HCT116 (cell line): ENCODE data around the gene RARB. TPM values are rescaled to one million over a fixed set of nuclear protein-coding genes. Genes with fewer than 3 reads are reported as not detected.

ENCODE experiments used
- ATAC-seq: fragments of 200-7000 bp; cut with Tn5 transposase; 2 replicates; pipeline ENCODE4 v1.9.1; 2020; ENCODE audit warnings: mild to moderate bottlenecking, moderate library complexity
- BruUV-seq: library from RNA; stranded (reverse); fragments of 400-500 nt; replicated peaks from 2 replicates; lab custom pipeline; 2021; lab: Mats Ljungman, UMichigan
- CTCF ChIA-PET: fragments of 300-600 bp; sonication (Branson Sonifier 250); formaldehyde crosslinking; loops from one replicate; lab custom pipeline; 2021; ENCODE audit warnings: antibody characterized with exemption; lab: Charles Lee
- POLR2A ChIA-PET: fragments of 300-600, 350-600 bp; sonication (Branson Sonifier 250); formaldehyde crosslinking; loops from one replicate; lab custom pipeline; 2021; ENCODE audit warnings: antibody characterized with exemption; lab: Charles Lee
- RAD21 ChIA-PET, 2 experiments: fragments of 300-600 bp; sonication (Branson Sonifier 250); formaldehyde crosslinking; loops; one replicate each; lab custom pipeline; 2023; ENCODE audit warnings: low total read pairs in 2 of 2; ENCODE audit not compliant: uncharacterized antibody in 2 of 2, unreplicated experiment in 2 of 2, low non-redundant PET in 1 of 2; lab: Charles Lee
- DNase-seq: peaks from one replicate; pipeline ENCODE4 v3.0.0-alpha.2; 2010; ENCODE audit warnings: low read depth, low spot score
- H2AFZ ChIP-seq: fragments of 200-600 bp; shearing (Covaris generic), sonication (generic); 2 replicates; pipeline ENCODE4 v1.6.1; 2017; ENCODE audit warnings: low read depth, mixed run types, mixed read lengths, antibody characterized with exemption, low read length; ENCODE audit not compliant: poor library complexity, severe bottlenecking
- H3K27ac ChIP-seq: 2 replicates; pipeline ENCODE4 v1.5.1; 2012; ENCODE audit warnings: low read depth, low read length
- H3K27me3 ChIP-seq: fragments of 200-600 bp; sonication (generic); 2 replicates; pipeline ENCODE4 v1.6.1; 2016; ENCODE audit warnings: mixed run types, low read length, mixed read lengths; ENCODE audit not compliant: insufficient read depth
- H3K36me3 ChIP-seq, 2 experiments: fragments of 200-500 bp in 1 of 2; fragments of 200-600 bp in 1 of 2; sonication (Bioruptor generic) in 1 of 2; sonication (generic) in 1 of 2; 2 replicates each; pipeline versions ENCODE4 v1.5.1 to v1.6.1; 2014 to 2016; ENCODE audit warnings: low read length in 2 of 2, inconsistent platforms in 1 of 2, mixed read lengths in 1 of 2, mixed run types in 1 of 2; ENCODE audit not compliant: insufficient read depth in 2 of 2, control insufficient read depth in 1 of 2
- H3K4me1 ChIP-seq, 2 experiments: fragments of 200-600 bp in 1 of 2; sonication (generic) in 1 of 2; 2 replicates each; pipeline versions ENCODE4 v1.5.1 to v1.6.1; 2012 to 2017; ENCODE audit warnings: low read length in 2 of 2, inconsistent platforms in 1 of 2, mild to moderate bottlenecking in 1 of 2, mixed read lengths in 1 of 2, mixed run types in 1 of 2, moderate library complexity in 1 of 2; ENCODE audit not compliant: insufficient read depth in 2 of 2, control insufficient read depth in 1 of 2
- H3K4me2 ChIP-seq: fragments of 200-600 bp; sonication (generic); 2 replicates; pipeline ENCODE4 v1.6.1; 2017; ENCODE audit warnings: mixed run types, low read length, mixed read lengths
- H3K4me3 ChIP-seq, 2 experiments: fragments of 200-600 bp in 1 of 2; sonication (generic) in 1 of 2; replicated peaks in 1 of 2; 2 replicates each; pipeline ENCODE4 v1.5.1; 2011 to 2016; ENCODE audit warnings: low read length in 2 of 2, control low read depth in 1 of 2, low read depth in 1 of 2, mild to moderate bottlenecking in 1 of 2, mixed read lengths in 1 of 2, mixed run types in 1 of 2
- H3K79me2 ChIP-seq: fragments of 200-600 bp; sonication (generic); 2 replicates; pipeline ENCODE4 v1.6.1; 2017; ENCODE audit warnings: mild to moderate bottlenecking, mixed run types, low read length, moderate library complexity, mixed read lengths; ENCODE audit not compliant: insufficient read depth
- H3K9ac ChIP-seq: fragments of 200-600 bp; sonication (generic); 2 replicates; pipeline ENCODE4 v1.6.1; 2016; ENCODE audit warnings: low read length, mixed read lengths
- H3K9me2 ChIP-seq: fragments of 200-600 bp; sonication (generic), shearing (Covaris generic); 2 replicates; pipeline ENCODE4 v1.6.1; 2017; ENCODE audit warnings: mixed run types, mild to moderate bottlenecking, moderate library complexity; ENCODE audit not compliant: insufficient read depth
- H3K9me3 ChIP-seq, 2 experiments: fragments of 200-500 bp in 1 of 2; fragments of 200-600 bp in 1 of 2; sonication (Bioruptor generic) in 1 of 2; sonication (generic) in 1 of 2; 2 replicates each; pipeline ENCODE4 v1.6.1; 2014 to 2017; ENCODE audit warnings: low read length in 2 of 2, mixed read lengths in 2 of 2, inconsistent platforms in 1 of 2, low read depth in 1 of 2, mild to moderate bottlenecking in 1 of 2, mixed run types in 1 of 2, moderate library complexity in 1 of 2; ENCODE audit not compliant: control insufficient read depth in 1 of 2, insufficient read depth in 1 of 2
- H4K20me1 ChIP-seq: fragments of 200-600 bp; sonication (generic), shearing (Covaris generic); 2 replicates; pipeline ENCODE4 v1.6.1; 2017; ENCODE audit warnings: mixed run types, mild to moderate bottlenecking, moderate library complexity; ENCODE audit not compliant: insufficient read depth
- CBX3 ChIP-seq: IDR thresholded peaks from 2 replicates; pipeline ENCODE4 v1.6.1; 2012; ENCODE audit warnings: low read depth
- EGR1 ChIP-seq: IDR thresholded peaks from 2 replicates; pipeline ENCODE4 v1.6.1; 2012; ENCODE audit warnings: low read depth
- EZH2phosphoT487 ChIP-seq: fragments of 200-600 bp; IDR thresholded peaks from 2 replicates; pipeline ENCODE4 v1.6.1; 2018; ENCODE audit warnings: antibody characterized with exemption, borderline replicate concordance
- FOSL1 ChIP-seq: IDR thresholded peaks from 2 replicates; pipeline ENCODE4 v1.6.1; 2012; ENCODE audit warnings: low read depth
- JUND ChIP-seq: IDR thresholded peaks from 2 replicates; pipeline ENCODE4 v1.6.1; 2012
- POLR2A ChIP-seq: IDR thresholded peaks from 2 replicates; pipeline ENCODE4 v1.7.0; 2011; ENCODE audit warnings: borderline replicate concordance; ENCODE audit not compliant: insufficient read depth, insufficient read length; ENCODE audit errors: extremely low read depth
- RAD21 ChIP-seq: IDR thresholded peaks from 2 replicates; pipeline ENCODE4 v1.6.1; 2012; ENCODE audit warnings: low read depth, mild to moderate bottlenecking
- ZNF274 ChIP-seq: fragments of 200-500 bp; sonication (Bioruptor generic); IDR thresholded peaks from 2 replicates; pipeline ENCODE4 v1.6.1; 2014; ENCODE audit warnings: mild to moderate bottlenecking, low read depth, low read length, inconsistent platforms
- intact Hi-C: fragments of 100-400 bp; cut with micrococcal nuclease; formaldehyde crosslinking; loops from 2 replicates; pipeline ENCODE4 v1.10.0; 2022
- total RNA-seq: library from RNA; stranded (reverse); gene quantifications from one replicate; pipeline ENCODE4 v1.2.1, GENCODE V29; 2021; ENCODE audit not compliant: unreplicated experiment
- TF ChIP-seq, protein P1 (sequence below): IDR thresholded peaks from 2 replicates; pipeline ENCODE4 v1.6.1; 2012
- TF ChIP-seq, protein P2 (sequence below): IDR thresholded peaks from 2 replicates; pipeline ENCODE4 v1.6.1; 2012; ENCODE audit warnings: low read depth
- TF ChIP-seq, protein P3 (sequence below): IDR thresholded peaks from 2 replicates; pipeline ENCODE4 v1.6.1; 2012
- TF ChIP-seq, protein P4 (sequence below): IDR thresholded peaks from 2 replicates; pipeline ENCODE4 v1.6.1; 2011; ENCODE audit warnings: mild to moderate bottlenecking, low read length, moderate library complexity; ENCODE audit not compliant: insufficient replicate concordance; ENCODE audit errors: extremely low read depth

The RARB gene
- total RNA-seq, 1 experiment from 2014 or later = not detected

DNA sequence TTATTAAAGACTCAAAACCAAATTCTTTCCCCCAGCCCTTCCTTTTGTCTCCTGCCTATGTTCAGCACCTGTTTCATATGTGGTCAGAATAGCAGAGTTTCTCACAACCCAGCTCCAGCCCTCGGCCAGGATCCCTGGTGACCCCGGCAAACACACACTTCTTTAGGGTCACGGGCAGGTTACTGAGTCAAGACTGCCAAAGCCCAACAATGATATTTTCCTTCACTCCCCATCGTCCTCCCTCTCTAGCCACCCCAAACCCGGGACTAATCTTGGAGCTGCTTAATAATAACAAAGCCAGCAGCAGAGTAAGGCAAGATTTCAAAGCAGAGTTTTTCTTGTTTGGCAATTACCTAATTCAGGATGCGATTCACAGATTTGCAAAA is 25.5 kb downstream of the RARB start:
- ChIA-PET POLR2A (interaction anchor here (0.6 kb wide), 1 partner anchor 27 kb away, joined by 3 read pairs; no protein-coding TSS in a partner anchor), CTCF (no interaction called here), RAD21 (no interaction called here)
- H3K27ac ChIP-seq = no peak overlapping the region
- H3K79me2 ChIP-seq = no peaks in the 10 kb centered on the region
- no peaks in the 10 kb centered on the region for H3K9me2 ChIP-seq
- H3K9me3 ChIP-seq = no peaks in the 10 kb centered on the region
- ATAC-seq (no peak), DNase-seq (no peak)
- no peaks in the 10 kb centered on the region for H3K36me3 ChIP-seq
- no peaks in the 10 kb centered on the region for H4K20me1 ChIP-seq
- no peaks in the 10 kb centered on the region; a peak in 1 of 4 replicates for H3K4me1 ChIP-seq
- H3K4me2 ChIP-seq = no peak overlapping the region
- BruUV-seq = no TSS peak
- intact Hi-C loops = no loop called here
- H2AFZ ChIP-seq = no peak overlapping the region
- H3K27me3 ChIP-seq = peaks cover 13% of the 10 kb centered on the region; the same call in 1 of the 2 replicates
- TF ChIP-seq, protein P1, sequence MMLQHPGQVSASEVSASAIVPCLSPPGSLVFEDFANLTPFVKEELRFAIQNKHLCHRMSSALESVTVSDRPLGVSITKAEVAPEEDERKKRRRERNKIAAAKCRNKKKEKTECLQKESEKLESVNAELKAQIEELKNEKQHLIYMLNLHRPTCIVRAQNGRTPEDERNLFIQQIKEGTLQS = no peak
- TF ChIP-seq, protein P2, sequence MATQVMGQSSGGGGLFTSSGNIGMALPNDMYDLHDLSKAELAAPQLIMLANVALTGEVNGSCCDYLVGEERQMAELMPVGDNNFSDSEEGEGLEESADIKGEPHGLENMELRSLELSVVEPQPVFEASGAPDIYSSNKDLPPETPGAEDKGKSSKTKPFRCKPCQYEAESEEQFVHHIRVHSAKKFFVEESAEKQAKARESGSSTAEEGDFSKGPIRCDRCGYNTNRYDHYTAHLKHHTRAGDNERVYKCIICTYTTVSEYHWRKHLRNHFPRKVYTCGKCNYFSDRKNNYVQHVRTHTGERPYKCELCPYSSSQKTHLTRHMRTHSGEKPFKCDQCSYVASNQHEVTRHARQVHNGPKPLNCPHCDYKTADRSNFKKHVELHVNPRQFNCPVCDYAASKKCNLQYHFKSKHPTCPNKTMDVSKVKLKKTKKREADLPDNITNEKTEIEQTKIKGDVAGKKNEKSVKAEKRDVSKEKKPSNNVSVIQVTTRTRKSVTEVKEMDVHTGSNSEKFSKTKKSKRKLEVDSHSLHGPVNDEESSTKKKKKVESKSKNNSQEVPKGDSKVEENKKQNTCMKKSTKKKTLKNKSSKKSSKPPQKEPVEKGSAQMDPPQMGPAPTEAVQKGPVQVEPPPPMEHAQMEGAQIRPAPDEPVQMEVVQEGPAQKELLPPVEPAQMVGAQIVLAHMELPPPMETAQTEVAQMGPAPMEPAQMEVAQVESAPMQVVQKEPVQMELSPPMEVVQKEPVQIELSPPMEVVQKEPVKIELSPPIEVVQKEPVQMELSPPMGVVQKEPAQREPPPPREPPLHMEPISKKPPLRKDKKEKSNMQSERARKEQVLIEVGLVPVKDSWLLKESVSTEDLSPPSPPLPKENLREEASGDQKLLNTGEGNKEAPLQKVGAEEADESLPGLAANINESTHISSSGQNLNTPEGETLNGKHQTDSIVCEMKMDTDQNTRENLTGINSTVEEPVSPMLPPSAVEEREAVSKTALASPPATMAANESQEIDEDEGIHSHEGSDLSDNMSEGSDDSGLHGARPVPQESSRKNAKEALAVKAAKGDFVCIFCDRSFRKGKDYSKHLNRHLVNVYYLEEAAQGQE = no peak
- TF ChIP-seq EGR1 = no peak
- no peak for TF ChIP-seq CBX3
- TF ChIP-seq POLR2A = no peak
- TF ChIP-seq, protein P3, sequence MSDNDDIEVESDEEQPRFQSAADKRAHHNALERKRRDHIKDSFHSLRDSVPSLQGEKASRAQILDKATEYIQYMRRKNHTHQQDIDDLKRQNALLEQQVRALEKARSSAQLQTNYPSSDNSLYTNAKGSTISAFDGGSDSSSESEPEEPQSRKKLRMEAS = no peak
- TF ChIP-seq, protein P4, sequence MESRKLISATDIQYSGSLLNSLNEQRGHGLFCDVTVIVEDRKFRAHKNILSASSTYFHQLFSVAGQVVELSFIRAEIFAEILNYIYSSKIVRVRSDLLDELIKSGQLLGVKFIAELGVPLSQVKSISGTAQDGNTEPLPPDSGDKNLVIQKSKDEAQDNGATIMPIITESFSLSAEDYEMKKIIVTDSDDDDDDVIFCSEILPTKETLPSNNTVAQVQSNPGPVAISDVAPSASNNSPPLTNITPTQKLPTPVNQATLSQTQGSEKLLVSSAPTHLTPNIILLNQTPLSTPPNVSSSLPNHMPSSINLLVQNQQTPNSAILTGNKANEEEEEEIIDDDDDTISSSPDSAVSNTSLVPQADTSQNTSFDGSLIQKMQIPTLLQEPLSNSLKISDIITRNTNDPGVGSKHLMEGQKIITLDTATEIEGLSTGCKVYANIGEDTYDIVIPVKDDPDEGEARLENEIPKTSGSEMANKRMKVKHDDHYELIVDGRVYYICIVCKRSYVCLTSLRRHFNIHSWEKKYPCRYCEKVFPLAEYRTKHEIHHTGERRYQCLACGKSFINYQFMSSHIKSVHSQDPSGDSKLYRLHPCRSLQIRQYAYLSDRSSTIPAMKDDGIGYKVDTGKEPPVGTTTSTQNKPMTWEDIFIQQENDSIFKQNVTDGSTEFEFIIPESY = no peak
- TF ChIP-seq JUND = no peak
- TF ChIP-seq EZH2phosphoT487 = no peak
- no peak for TF ChIP-seq RAD21
- no peak for TF ChIP-seq FOSL1
- no peak for TF ChIP-seq ZNF274
- no peak overlapping the region for H3K4me3 ChIP-seq
- no peak overlapping the region for H3K9ac ChIP-seq
